HUES64 (cell line): ENCODE data around the gene SCGB1A1.

ENCODE experiments used
- H3K27ac ChIP-seq: 2 replicates; pipeline ENCODE4 v1.7.0; 2013; ENCODE audit warnings: low read depth, low read length, inconsistent platforms
- H3K27me3 ChIP-seq: 2 replicates; pipeline ENCODE4 v1.6.1; 2013; ENCODE audit warnings: mild to moderate bottlenecking, low read length; ENCODE audit not compliant: insufficient read depth
- H3K36me3 ChIP-seq: 2 replicates; pipeline ENCODE4 v1.6.1; 2013; ENCODE audit warnings: mild to moderate bottlenecking, low read length; ENCODE audit not compliant: insufficient read depth
- H3K4me1 ChIP-seq: 2 replicates; pipeline ENCODE4 v1.6.1; 2013; ENCODE audit warnings: mild to moderate bottlenecking, low read length, moderate library complexity; ENCODE audit not compliant: insufficient read depth
- H3K4me3 ChIP-seq: 2 replicates; pipeline ENCODE4 v1.5.1; 2013; ENCODE audit warnings: mild to moderate bottlenecking, low read length, moderate library complexity
- H3K9ac ChIP-seq: 2 replicates; pipeline ENCODE4 v1.6.1; 2013; ENCODE audit warnings: mild to moderate bottlenecking, low read depth, low read length
- H3K9me3 ChIP-seq: 2 replicates; pipeline ENCODE4 v1.6.1; 2013; ENCODE audit warnings: low read depth, low read length; ENCODE audit not compliant: insufficient read depth
- WGBS: fragments of 150-250, 120-280 bp; methylation state at CpG from one replicate; pipeline ENCODE4 v1.1.7; 2013; ENCODE audit warnings: missing lambda C conversion rate; 5-methylcytosine and 5-hydroxymethylcytosine counted together

SCGB1A1 gene

DNA sequence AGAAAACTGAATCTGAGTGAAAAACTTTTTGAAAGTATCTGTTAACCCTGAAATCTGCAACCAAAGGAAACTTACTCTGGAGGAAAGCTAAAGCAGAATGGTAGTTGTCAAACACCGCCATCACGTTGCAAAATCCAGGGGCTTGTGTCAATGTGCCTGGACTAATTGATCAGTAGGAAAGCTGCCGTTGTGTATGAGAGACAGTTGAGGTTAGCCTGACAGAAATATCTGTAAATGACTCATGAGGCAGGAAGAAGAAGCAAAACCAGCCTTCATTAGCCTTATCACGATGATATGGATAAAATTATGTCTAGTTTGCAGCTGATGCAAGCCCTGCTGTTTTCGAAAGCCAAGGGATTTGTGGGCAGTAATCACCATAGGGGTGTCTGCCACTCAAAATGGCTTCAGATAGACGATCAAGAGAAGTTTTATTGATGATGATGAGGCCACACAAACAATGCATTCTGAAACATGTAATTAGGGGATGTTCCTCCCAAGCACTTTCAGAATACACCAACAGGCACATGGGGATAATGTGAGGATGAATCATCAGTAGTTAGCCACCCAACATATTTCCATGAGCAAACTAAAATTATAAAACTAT, 8.9 kb downstream of the SCGB1A1 start:
- H3K9ac ChIP-seq = no peak overlapping the region
- H3K4me1 ChIP-seq = peaks cover 6% of the 10 kb centered on the region; the same call in 1 of the 2 replicates
- no peaks in the 10 kb centered on the region for H3K9me3 ChIP-seq
- H3K27ac ChIP-seq = no peak overlapping the region
- peaks cover 12% of the 10 kb centered on the region for H3K27me3 ChIP-seq
- WGBS = 92% methylated on average over 6 of the region's 6 CpGs
- H3K4me3 ChIP-seq = no peak overlapping the region
- H3K36me3 ChIP-seq = no peaks in the 10 kb centered on the region

DNA sequence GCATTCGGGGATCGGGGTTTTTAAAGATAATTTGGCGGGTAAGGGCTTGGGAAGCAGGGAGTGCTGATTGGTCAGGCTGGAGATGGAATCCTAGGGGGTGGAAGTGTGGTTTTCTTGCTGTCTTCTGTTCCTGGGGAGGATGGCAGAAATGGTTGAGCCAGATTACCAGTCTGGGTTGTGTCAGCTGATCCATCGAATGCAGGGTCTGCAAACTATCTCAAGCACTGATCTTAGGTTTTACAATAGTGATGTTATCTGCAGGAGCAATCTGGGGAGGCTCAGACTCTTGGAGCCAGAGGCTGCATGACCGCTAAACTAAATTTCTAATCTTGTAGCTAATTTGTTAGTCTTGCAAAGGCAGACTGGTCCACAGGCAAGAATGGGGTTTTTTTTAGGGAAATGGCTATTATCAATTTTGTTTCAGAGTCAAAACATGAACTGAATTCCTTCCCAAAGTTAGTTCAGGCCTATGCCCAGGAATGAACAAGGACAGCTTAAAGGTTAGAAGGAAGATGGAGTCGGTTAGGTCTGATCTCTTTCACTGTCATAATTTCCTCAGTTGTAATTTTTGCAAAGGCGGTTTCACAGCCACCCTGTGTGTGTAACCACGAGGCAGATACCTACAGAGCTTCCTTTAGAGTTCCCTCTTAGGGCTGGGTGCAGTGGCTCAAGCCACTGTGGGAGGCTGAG, 10.2 kb downstream of the SCGB1A1 start:
- WGBS = 87% methylated on average over 8 of the region's 8 CpGs
- Histone ChIP-seq H3K9ac (no peak overlapping the region), H3K4me1 (peaks cover 13% of the 10 kb centered on the region; the same call in 1 of the 2 replicates), H3K4me3 (no peak overlapping the region), H3K36me3 (no peaks in the 10 kb centered on the region), H3K27ac (no peak overlapping the region), H3K27me3 (peaks cover 5% of the 10 kb centered on the region), H3K9me3 (no peaks in the 10 kb centered on the region)

DNA sequence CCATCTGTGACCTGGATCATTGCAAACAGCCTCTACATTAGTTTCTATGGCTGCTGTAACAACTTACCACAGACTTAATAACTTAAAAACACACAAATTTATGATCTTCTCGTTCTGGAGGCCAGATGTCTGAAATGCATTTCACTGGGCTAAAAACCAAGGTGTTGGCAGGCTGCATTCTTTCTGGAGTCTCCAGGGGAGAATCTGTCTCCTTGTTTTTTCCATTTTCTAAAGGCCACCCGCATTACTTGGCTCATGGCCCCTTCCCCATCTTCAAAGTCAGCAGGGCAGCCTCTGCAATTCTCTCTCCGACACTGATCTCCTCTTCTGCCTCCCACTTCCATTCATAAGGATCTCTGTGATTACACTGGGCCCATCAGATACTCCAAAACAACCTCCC, 11.6 kb downstream of the SCGB1A1 start:
- Histone ChIP-seq H3K4me1 (peaks cover 13% of the 10 kb centered on the region; the same call in 1 of the 2 replicates), H3K27ac (no peak overlapping the region), H3K9me3 (no peaks in the 10 kb centered on the region), H3K9ac (no peak overlapping the region), H3K27me3 (no peaks in the 10 kb centered on the region), H3K36me3 (no peaks in the 10 kb centered on the region), H3K4me3 (no peak overlapping the region)
- WGBS = 92% methylated on average over 3 of the region's 3 CpGs

DNA sequence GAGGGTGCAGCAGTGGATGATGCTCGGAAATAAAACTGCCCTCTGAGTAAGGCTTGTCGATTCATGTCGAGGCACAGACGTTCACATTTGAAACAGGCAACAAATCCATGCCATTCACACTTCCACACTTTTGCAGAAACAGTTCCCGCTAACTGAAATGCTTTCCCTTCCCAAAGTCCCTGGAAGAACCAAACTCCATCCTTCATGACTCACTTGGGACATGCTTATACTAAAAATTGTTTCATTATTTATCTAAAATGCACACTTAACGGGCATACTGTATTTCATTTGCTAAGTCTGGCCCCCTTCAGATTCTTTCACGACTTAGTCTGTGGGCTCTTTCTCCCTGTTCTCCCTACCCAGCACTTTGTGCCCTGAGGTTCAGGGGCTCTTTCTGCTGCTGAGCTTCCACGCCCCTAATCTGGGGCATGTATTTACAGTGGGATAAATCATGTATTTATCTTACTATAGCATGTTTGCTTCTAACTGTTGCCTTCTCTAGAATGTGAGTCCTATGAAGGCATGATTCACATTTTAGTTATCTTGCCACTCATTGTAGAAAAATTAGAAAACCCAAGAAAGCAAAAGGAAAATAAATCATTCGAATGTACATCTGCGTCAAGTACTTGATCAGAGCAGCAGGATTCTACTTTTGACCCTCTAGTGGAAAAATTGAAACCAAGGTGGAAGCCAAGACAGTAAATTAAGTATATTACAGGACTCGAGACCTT, 12.5 kb downstream of the SCGB1A1 start:
- Histone ChIP-seq H3K9me3 (no peaks in the 10 kb centered on the region), H3K36me3 (no peaks in the 10 kb centered on the region), H3K9ac (no peak overlapping the region), H3K4me1 (peaks cover 13% of the 10 kb centered on the region; the same call in 1 of the 2 replicates), H3K27me3 (no peaks in the 10 kb centered on the region), H3K27ac (no peak overlapping the region), H3K4me3 (no peak overlapping the region)
- WGBS = 92% methylated on average over 10 of the region's 11 CpGs

DNA sequence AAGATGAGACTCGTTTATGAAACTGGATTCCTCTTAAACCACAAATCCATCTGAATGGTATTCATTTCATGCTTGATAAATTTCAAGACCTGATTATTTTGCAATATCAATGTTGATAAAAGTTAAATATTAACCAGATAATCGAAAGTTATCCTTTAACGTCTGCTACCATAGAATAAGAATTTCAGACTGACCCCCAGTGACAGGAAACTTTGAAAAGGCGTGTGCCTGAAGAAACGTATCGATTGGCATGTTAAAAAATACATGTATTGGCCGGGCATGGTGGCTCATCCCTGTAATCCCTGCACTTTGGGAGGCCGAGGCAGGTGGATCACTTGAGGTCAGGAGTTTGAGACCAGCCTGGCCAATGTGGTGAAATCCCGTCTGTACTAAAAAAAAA, 13.9 kb downstream of the SCGB1A1 start:
- Histone ChIP-seq H3K4me1 (peaks cover 10% of the 10 kb centered on the region; the same call in 1 of the 2 replicates), H3K4me3 (no peak overlapping the region), H3K27me3 (no peaks in the 10 kb centered on the region), H3K36me3 (no peaks in the 10 kb centered on the region), H3K9me3 (no peaks in the 10 kb centered on the region), H3K9ac (no peak overlapping the region), H3K27ac (no peak overlapping the region)
- WGBS = 90% methylated on average over 7 of the region's 9 CpGs

DNA sequence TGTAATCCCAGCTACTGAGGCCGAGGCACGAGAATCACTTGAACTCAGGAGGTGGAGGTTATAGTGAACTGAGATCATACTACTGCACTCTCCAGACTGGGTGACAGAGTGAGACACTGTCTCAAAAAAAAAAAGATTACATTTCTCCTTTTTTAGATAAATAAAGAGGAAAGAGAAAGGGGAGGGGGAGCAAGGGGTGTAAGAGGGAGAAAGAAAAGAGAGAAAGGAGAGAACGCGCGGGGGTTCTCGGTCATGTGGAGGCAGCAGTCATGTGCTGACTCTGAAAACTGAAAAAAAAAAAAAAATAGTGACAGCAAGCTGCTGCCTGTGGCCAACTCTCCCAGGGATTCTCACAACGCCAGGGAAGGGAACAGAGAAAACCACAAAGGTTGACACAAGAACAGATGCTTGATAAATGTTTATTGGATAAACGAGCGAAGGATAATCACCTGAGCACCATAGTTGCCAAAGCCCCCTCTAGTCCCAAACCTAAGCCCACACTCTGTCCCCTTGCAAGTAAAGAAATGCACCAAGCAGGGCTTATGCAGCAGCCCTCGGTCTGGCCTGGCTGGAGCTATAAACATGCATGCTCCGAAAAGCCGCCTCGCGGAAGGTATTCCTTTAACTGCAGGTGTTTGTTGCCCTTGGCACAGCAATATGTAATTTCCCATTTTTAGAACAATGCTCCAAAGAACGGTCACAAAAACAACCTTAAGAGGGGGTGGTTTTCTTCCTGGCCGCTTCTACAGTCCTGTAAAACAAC, 14.5 kb downstream of the SCGB1A1 start:
- Histone ChIP-seq H3K9me3 (no peaks in the 10 kb centered on the region), H3K4me3 (no peak overlapping the region), H3K36me3 (no peaks in the 10 kb centered on the region), H3K9ac (no peak overlapping the region), H3K27me3 (no peaks in the 10 kb centered on the region), H3K27ac (no peak overlapping the region), H3K4me1 (peaks cover 10% of the 10 kb centered on the region; the same call in 1 of the 2 replicates)
- WGBS = 80% methylated on average over 16 of the region's 16 CpGs

- no peak overlapping the region for H3K4me3 ChIP-seq
- H3K27me3 ChIP-seq = no peaks in the 10 kb centered on the region
- peaks cover 8% of the 10 kb centered on the region; the same call in 1 of the 2 replicates for H3K4me1 ChIP-seq
- H3K27ac ChIP-seq = no peak overlapping the region
- no peaks in the 10 kb centered on the region for H3K36me3 ChIP-seq
- H3K9me3 ChIP-seq = no peaks in the 10 kb centered on the region
- no peak overlapping the region for H3K9ac ChIP-seq
- WGBS = 84% methylated on average over 6 of the region's 6 CpGs
Measured at GRCh38 chr11:62433904-62434276, 15.1 kb downstream of the SCGB1A1 start.

GRCh38 chr11:62435846-62436660, 17.2 kb downstream of the SCGB1A1 start:
- Histone ChIP-seq H3K4me3 (no peak overlapping the region), H3K27ac (no peak overlapping the region), H3K4me1 (peaks cover 8% of the 10 kb centered on the region; the same call in 1 of the 2 replicates), H3K27me3 (no peaks in the 10 kb centered on the region), H3K36me3 (no peaks in the 10 kb centered on the region), H3K9ac (no peak overlapping the region), H3K9me3 (no peaks in the 10 kb centered on the region)
- WGBS = 90% methylated on average over 4 of the region's 5 CpGs

GRCh38 chr11:62437616-62438015, 18.8 kb downstream of the SCGB1A1 start:
- H3K27ac ChIP-seq = no peak overlapping the region

GRCh38 chr11:62438641-62439040, 19.8 kb downstream of the SCGB1A1 start:
- Histone ChIP-seq H3K27ac (no peak overlapping the region), H3K9ac (no peak overlapping the region), H3K4me3 (no peak overlapping the region), H3K4me1 (peaks cover 4% of the 10 kb centered on the region; the same call in 1 of the 2 replicates), H3K27me3 (no peaks in the 10 kb centered on the region), H3K9me3 (no peaks in the 10 kb centered on the region), H3K36me3 (no peaks in the 10 kb centered on the region)
- WGBS = 91% methylated on average over 4 of the region's 4 CpGs

More at GRCh38 chr11:62437616-62438015, 18.8 kb downstream of the SCGB1A1 start:
- Histone ChIP-seq H3K9me3 (no peaks in the 10 kb centered on the region), H3K4me1 (peaks cover 8% of the 10 kb centered on the region; the same call in 1 of the 2 replicates), H3K9ac (no peak overlapping the region), H3K4me3 (no peak overlapping the region), H3K27me3 (no peaks in the 10 kb centered on the region), H3K36me3 (no peaks in the 10 kb centered on the region)
- WGBS = no CpG with 5 or more reads among the region's 1 CpG
